Ishikawa (cell line): ENCODE results near the gene IER5L.

ENCODE experiments used
- RAD21 ChIP-seq: IDR thresholded peaks from 2 replicates; pipeline ENCODE4 v1.6.1; 2012; ENCODE audit warnings: low read depth
- TAF1 ChIP-seq: IDR thresholded peaks from 2 replicates; pipeline ENCODE4 v1.6.1; 2012; ENCODE audit warnings: low read depth, mild to moderate bottlenecking
- TF ChIP-seq, protein P1 (sequence below): IDR thresholded peaks from 2 replicates; pipeline ENCODE4 v1.6.1; 2012; ENCODE audit warnings: low read depth, mild to moderate bottlenecking

- TF ChIP-seq RAD21 (no peak), TAF1 (peak; percentile 14; the same call in 1 of the 2 replicates)
- TF ChIP-seq, protein P1, sequence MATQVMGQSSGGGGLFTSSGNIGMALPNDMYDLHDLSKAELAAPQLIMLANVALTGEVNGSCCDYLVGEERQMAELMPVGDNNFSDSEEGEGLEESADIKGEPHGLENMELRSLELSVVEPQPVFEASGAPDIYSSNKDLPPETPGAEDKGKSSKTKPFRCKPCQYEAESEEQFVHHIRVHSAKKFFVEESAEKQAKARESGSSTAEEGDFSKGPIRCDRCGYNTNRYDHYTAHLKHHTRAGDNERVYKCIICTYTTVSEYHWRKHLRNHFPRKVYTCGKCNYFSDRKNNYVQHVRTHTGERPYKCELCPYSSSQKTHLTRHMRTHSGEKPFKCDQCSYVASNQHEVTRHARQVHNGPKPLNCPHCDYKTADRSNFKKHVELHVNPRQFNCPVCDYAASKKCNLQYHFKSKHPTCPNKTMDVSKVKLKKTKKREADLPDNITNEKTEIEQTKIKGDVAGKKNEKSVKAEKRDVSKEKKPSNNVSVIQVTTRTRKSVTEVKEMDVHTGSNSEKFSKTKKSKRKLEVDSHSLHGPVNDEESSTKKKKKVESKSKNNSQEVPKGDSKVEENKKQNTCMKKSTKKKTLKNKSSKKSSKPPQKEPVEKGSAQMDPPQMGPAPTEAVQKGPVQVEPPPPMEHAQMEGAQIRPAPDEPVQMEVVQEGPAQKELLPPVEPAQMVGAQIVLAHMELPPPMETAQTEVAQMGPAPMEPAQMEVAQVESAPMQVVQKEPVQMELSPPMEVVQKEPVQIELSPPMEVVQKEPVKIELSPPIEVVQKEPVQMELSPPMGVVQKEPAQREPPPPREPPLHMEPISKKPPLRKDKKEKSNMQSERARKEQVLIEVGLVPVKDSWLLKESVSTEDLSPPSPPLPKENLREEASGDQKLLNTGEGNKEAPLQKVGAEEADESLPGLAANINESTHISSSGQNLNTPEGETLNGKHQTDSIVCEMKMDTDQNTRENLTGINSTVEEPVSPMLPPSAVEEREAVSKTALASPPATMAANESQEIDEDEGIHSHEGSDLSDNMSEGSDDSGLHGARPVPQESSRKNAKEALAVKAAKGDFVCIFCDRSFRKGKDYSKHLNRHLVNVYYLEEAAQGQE = no peak
These were observed 1.2 kb downstream of the IER5L start for GRCh38 chr9:129176701-129177442.
